Measurements from ENCODE around the gene TTYH1.
"Not testable (repeated sequence)": the region's sequence is repeated elsewhere in the genome, so short reads cannot be mapped to it uniquely, and the experiment has no call there.

The TTYH1 gene

DNA sequence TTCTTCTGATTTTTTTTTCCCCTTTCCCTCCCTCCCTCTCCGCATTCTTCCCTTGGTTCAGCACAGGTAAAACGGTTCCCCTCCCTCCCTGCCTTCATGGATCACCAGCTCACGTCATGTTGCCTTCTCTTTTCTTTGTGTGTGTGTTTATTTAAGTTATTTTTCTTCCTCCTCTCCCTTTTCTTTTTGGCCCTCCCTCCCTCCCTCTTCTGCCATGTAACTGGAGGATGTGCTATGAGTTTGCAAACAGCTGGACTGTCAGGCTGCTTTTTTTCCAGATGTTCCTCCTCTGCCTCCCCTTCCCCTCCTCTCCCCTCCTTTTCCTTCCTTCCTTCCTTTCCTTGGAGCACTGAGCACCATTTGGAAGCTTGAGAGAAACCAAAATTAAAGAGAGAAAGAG lies 46.3 kb downstream of the TTYH1 start:
- DNase-seq (ENCODE audit: low spot score), result no peak

DNA sequence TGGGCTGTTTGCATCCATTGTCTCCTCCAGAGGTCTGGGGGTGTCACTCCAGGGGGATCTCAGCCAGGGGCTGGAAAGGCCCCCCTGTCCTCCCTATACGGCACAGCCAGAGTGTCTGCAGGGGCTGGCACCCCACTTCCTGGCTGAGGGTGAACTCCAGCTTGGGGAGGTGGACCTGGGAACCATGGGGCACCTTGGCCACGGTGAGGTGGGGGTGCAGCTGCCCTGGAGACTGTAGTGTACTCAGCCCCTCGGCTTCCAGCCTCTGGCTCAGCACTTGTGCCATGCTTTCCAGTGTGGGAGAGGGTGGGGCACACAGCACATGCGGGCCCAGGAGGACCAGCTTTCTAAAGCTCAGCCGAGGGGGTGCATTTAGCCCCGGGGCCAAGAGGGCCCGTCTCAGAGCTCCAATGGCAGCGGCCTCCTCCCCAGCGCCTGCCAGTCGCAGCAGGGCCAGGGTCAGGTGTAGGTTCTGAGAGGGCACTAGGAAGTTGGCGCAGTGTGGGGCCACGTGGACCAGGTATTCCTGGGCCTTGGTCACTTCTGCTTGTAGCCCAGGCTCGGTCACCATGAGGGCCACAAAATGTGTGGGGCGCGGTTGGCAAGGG lies 46.9 kb downstream of the TTYH1 start:
- DNase-seq (ENCODE audit: low spot score), result no peak

DNA sequence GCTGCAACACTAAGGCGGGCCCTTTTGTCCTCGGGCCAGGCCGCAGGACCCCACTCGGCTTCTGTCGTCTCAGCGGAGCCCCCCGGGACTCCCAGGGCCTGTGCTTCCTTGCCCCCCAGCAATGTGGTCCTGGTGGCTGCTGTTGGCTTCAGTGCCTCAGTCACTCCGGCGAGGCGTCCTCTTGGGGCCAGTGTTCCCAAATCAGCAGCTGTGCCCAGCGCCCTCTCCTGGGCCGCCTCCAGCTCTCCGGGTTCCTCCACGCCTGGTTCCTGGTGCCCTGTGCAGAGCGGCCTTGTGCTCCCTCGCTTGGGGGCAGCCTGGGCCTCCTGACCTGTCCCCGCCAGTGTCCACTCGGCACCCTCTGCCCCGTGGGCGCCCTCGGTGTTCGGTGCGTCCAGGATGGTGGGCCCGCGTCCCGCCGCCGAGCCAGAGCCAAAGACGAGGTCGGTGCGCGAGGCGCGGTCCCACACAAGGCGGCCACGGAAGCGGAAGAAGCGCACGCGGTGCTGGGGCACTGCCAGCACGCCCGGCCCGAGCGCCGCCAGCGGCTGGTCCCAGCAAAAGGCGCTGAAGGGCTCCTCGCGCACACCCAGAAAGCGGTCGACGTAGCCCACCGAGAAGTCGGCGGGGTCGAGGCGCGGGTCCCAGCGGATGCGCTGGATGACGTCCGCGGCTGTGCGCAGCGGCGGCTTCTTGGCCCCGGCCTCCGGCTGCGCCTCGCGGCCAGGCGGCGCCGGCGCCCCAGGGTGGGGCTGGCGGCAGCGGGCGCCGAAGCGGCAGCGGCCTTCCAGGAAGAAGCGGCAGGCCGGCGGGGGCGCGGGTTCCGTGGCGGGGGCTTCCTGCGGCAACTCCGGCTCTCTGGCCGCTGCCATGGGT lies 47.6 kb downstream of the TTYH1 start:
- DNase-seq (ENCODE audit: low spot score), result peak; percentile 53

DNA sequence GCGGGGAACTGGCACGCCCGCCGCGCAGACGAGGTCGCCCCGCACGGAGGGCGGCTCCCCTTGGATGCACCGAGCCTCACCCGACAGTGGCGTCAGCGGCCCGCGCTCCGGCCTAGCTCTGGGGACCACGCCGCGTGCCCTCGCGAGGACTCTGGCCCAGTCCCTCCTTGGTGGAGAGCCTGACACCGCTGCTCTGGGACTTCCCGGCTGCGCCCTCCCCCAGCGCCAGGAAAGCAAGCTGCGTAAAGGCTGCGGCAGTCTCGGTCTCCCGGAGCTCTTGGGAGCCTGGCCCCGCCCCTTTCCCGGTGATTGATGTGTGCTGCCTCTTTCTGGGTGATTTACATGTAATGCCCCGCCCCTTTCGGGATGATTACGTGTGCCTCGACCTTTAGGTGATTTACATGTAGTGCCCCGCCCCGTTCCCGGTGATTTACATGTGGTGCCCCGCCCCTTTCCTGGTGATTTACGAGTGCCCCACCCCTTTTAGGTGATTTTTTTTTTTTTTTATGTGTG lies 48.3 kb downstream of the TTYH1 start, which contains the start of gene LENG9:
Gene LENG9, minus strand, starts transcription at position 248 of the 513 bp plus-strand sequence. CDS start 252 bp downstream, outside the sequence.
- peak; percentile 100 for DNase-seq (ENCODE audit: low spot score)

DNA sequence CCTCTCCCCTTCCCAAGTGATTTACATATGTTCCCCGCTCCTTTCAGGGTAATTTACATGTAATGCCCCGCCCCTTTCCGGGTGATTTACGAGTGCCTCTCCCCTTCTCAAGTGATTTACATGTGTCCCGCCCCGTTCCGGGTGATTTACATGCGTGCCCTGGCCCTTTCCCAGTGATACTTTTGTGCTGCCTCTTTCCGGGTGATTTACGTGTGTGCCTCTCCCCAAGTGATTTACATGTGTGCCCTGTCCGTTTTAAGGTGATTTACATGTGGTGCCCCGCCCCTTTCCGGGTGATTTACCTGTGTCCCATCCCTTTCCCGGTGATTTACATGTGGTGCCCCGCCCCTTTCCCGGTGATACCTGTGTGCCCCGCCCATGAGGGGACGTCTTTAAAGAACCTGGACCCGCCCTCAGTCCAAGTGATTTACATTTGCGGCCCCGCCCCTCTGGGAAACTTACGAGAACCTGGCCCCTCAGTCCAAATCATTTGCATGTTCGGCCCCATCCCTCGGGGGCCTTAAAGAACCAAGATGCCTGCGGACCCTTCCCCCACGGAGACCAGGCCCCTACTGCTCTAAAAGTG lies 48.9 kb downstream of the TTYH1 start:
- DNase-seq (ENCODE audit: low spot score), result peak; percentile 98

DNA sequence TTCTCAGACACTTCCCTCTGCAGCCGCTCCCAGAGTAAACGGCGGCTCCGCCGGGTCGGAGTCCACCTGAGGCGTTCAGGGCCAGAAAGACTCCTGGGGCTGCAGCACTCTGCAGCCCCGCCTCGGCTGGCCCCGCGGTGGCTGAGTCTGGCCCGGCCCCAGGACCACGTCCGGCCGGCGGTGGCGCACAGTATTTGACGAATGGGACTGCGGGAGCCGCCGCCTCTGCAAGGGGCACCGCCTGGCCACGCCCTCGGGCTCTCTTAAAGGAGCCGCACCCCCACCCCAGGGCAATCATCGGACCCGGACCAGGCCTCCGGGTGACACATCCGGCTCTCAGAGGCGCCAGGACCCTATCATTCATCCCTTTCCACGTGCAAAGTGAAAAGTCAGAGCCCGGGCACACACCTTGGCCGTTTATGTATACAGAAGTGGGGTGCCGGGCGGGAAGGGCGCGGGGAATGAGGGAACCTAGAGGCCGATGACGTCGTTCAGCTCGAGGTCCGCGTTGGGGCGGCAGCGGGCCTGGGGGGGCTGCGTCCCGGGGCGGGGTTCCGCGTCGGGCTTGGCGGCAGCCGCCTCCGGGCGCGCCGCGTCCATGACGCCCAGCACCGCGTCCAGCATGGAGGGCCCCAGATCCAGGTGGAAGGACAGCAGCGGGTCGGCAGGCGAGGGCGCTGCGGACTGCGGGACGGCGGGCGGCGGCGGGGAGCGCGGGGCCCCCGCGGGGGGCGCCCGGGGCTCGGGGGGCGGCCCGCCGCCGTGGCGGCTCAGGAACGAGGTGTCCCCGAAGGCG lies 49.6 kb downstream of the TTYH1 start:
- peak; percentile 91 for DNase-seq (ENCODE audit: low spot score)

DNA sequence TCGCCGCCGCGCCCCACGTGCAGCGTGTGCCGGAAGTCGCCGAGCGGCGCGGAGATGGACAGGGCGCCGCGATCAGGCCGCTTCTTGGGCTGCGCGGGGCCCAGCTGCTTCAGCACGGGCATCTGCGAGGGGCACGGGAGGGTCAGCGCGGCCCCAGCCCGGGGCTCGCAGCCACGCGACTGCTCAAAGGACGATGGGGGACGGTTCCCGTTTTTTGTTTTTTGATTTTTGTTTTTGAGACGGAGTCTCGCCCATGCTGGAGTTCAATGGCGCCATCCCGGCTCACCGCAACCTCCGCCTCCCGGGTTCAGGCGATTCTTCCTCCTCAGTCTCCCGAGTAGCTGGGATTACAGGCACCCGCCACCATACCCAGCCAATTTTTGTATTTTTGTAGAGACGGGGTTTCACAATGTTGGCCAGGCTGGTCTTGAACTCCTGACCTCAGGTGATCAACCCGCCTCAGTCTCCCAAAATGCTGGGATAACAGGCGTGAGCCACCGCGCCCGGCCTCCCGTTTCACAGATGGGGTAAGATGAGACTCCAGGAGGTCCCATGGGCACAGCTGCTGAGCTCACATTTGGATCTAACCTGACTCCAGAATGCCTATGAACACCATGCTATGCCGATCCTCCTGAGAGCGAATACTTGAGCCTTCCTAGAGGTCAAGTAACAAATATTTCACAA lies 50.3 kb downstream of the TTYH1 start:
- DNase-seq (ENCODE audit: low spot score), result no peak

DNA sequence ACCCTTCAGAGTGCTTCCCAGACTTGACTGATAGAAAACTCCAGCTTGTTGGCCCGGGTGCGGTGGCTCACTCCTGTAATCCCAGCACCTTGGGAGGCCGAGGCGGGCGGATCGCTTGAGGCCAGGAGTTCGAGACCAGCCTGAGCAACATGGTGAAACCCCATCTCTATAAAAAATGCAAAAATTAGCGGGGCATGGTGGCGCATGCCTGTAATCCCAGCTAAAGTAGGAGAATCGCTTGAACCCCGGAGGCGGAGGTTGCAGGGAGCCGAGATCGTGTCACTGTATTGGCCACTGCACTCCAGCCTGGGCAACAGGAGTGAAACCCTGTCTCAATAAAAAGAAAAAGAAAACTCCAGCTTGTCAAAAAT lies 50.8 kb downstream of the TTYH1 start:
- not testable (repeated sequence) for DNase-seq (ENCODE audit: low spot score)

DNA sequence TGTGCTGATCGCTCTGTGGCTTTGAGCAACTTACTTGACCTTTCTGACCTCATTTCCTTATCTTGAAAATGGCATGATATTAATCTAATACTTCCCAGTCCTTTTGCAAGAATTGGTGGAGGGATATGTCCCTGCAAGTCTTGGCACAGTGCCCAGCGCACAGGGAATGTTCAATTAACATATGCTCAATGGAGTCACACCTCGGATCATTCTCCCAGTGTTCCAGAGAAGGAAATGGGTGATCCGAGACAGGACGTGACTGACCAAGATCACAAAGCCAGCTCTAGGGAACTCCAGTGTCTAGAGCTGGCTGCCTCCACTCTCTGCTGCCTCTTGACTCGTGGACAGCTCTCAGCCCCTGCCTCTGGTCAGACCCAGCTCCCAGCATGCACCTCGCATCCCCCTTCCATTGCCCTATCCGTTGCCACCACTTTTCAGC lies 54.3 kb downstream of the TTYH1 start:
- no peak for DNase-seq (ENCODE audit: low spot score)

DNA sequence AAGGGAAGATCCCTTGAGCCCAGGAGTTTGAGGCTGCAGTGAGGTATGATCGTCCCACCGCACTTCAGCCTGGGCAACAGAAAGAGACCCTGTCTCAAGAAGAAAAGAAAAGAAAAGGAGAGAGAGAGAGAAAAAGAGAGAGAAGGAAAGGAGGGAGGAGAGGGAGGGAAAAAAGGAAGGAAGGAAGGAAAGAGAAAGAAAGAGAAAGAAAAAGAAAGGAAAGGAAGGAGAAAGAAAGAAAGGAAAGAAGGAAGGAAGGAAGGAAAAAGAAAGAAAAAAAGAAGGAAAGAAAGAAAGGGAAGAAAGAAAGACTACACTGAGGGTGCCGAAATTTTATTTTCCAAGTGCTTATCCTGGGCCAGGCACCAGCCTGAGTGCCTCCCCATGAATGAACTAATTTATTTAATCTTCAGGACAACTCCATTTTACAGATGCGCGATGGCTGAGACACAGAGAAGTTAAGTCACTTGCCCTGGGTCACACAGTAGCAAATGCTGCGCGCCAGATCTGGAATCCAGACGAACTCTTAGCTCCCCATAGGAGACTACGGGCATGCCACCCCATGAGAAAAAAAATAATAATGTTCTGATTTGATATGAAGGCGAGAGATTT lies 55.1 kb downstream of the TTYH1 start:
- DNase-seq (ENCODE audit: low spot score), result no peak

DNA sequence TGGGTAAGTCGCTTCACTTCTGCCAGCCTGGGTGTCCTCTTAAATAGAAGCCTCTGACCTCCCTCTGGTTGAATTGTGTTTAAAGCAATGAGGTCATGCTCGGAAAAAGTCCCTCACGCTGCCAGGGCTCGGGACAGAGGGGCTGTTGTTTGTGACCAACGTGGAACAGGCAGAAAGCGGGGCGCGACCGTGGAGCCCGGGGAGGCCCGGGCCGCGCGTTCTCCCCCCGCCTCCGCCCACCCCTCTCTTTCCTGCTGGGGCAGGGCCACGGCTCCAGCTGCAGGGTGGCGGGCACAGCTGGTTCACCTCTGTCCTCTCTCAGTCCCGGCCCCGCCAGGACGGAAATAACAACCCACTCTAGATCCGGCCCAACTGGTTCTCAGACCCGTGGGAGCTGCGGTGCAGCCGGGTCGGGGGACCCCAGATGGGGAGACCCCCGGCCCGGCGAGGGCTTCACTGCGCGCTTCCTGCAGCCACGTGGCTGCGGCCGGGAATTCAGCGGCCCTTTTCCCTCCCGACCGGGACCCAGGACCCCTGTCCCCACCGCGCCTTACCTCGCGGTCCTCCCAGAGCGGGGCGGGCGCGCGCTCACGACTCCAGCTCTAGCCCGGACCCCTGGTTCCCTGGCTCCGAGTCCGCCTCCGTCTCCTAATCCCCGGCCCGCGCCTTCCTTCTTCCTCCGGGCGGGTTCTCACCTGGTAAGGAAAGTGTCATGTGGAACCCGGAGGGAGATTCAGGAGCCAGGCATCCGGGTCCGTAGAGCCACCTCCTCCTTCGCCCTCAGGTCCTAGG lies 55.9 kb downstream of the TTYH1 start:
- peak; percentile 28 for DNase-seq (ENCODE audit: low spot score)

DNA sequence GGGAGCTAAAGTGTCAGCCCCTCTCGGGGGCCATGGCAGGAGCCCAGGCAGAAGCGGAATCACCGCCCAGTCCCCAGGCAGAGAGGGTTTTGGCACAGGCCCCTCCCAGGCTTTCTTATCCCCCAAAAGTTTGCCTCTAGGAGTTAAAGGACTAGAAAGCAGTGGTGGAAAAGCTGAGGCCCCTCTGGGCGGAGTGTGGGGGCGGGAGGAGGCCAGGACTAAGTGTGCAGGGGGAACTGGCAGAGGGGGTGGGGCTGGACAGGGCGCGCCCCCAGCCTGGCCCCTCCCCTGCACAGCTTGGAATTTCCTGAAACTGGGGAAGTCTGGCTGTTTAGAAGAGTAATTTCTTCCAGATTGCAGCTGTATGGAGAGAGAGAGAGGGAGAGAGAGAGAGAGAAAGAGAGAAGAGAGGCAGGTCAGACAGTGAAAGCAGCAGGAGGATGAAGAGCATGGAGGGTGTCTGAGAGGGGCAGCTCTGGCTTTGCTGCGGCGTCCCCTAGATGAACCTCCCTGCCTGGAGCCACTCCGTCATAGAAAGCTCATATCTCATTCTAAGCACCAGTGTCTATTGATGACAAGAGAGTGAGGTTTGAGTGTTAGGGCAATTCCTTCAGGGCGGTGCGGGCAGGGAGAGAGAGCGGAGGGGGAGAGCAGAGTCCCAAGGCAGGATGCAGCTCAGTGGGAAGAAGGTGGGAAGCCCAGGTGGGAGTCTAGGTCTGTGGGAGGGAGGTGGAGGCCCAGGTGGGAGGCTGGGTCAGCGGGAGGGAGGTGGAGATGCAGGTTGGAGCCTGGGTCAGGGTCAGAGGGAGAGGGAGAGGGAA lies 58.0 kb downstream of the TTYH1 start, which contains the start of gene CDC42EP5:
Gene CDC42EP5, minus strand, starts transcription at position 226 of the 821 bp plus-strand sequence. CDS start 7,749 bp downstream, outside the sequence.
- DNase-seq (ENCODE audit: low spot score), result no peak

DNA sequence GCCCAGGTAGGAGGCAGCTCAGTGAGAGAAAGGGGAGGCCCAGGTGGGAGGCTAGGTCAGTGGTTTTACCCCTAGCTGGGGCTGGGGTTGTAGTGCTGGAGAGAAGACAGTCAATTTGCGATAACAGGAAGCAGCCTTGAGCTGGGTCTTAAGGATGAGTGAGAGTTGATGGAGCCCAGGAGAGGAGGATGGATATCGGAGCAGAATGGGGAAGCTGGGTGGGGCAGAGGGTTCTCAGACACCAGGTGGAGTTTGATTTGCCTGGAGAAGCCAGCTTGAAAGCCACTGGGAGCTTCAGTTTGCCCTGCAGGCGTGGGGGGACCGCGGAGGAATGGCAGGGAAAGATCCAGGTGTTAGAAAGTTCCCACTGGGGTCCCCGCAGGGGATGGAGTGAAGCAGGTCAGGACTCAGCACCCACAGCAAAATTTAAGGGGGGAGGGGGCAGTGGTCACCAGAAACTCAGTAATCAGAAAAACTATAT lies 58.7 kb downstream of the TTYH1 start:
- DNase-seq (ENCODE audit: low spot score), result no peak

DNA sequence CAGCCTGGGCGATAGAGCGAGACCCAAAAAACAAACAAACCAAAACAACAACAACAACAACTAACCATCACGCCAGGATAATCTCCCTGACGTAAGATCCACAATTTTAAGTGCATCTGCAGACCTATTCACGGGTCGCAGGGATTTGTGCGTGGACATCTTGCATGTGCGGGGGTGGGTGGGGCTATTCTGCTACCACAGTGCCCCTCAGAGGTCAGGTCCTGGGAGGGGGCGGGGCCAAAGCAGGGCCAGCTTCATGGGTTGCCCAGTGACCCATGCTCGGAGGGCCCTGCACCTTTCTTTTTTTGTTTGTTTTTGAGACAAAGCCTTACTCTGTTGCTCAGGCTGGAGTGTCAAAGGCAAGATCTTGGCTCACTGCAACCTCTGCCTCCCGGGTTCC lies 60.4 kb downstream of the TTYH1 start:
- no peak for DNase-seq (ENCODE audit: low spot score)

DNA sequence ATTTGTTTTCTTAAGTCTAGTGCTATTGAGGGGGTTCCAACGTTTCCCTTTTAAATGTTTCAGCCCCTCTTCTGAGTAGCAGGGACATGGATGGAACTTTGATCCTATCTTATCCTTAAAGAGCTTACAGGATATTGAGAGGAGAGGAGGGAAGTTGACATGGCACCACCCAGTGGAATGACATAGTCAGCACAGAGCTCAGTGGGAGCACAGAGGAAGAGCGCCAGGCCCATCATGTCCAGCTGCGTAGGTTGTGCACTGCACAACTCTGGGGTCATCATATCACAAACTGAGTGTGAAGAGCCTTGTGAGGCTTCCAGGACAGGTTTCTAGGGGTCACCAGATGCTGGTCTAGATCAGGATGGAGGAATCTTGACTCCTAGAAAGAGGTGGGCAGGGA lies 62.4 kb downstream of the TTYH1 start:
- no peak for DNase-seq (ENCODE audit: low spot score)

DNA sequence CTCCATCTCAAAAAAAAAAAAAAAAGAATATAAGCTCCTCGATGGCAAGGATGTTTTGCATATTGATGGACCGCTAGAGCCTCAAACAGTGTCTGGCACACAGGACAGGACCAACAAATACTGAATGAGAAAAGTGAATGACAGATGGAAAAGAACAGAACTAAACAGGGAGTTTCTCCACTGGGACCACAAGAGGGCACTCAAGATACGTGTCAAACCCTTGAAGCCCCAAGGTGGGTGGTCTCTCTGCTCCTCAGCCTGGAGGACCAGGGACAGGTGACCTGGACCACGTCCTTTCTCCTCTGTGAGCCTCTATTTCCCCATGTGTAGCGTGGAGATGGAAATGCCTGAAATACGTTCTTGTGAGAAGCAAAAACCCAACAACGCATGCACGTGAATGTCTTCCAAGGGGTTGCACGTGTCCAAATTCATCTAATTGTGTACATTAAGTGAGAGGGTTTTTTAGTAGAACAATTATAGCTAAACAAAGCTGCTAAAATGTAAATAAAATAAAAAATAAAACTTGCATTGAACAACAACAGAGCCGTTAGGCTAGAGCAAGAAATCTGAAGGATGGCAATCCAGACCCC lies 63.5 kb downstream of the TTYH1 start:
- no peak for DNase-seq (ENCODE audit: low spot score)

DNA sequence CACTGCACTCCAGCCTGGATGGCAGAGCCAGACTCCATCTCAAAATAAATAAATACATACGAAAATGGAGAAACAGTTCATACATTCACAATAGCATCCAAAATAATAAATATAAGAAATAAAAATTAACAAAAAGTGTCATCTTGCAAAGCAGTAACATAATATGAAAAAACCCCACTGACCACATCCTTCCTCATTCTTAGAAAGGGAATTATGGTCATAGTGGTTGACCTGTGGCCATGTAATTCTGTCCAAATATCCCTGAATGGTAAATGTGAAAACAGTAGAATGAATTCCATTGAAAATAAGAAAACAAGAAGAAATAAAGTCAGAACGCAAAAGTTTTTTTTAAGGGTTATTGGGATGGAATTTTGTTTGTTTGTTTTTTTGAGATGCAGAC lies 64.8 kb downstream of the TTYH1 start:
- no peak for DNase-seq (ENCODE audit: low spot score)

DNA sequence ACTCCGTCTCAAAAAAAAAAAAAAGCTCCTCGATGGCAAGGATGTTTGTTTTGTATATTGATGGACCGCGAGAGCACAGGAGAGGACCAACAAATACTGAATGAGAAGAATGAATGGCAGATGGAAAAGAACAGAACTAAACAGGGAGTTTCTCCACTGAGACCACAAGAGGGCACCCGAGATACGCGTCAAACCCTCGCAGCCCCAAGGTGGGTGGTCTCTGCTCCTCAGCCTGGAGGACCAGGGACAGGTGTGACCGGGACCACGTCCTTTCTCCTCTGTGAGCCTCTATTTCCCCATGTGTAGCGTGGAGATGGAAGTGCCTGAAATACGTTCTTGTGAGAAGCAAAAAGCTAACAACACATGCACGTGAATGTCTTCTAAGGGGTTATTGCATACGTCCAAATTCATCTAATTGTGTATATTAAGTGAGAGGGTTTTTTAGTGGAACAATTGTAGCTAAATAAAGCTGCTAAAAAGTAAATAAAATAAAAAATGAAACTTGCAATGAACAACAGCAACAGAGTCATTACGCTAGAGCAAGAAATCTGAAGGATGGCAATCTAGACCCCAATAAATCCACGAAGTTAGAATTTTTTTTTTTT lies 66.2 kb downstream of the TTYH1 start:
- DNase-seq (ENCODE audit: low spot score), result no peak

Measured in LoVo (cell line).